ENCODE results near the gene NPTN. TPM values are rescaled to one million over a fixed set of nuclear protein-coding genes. Genes with fewer than 3 reads are reported as not detected.
A peak's percentile ranks its signal among the peaks of the same experiment; 100 is the strongest.
"Not testable (repeated sequence)": the region's sequence is repeated elsewhere in the genome, so short reads cannot be mapped to it uniquely, and the experiment has no call there.

Gene NPTN
- total RNA-seq, 1 experiment from 2014 or later: 100 TPM

DNA sequence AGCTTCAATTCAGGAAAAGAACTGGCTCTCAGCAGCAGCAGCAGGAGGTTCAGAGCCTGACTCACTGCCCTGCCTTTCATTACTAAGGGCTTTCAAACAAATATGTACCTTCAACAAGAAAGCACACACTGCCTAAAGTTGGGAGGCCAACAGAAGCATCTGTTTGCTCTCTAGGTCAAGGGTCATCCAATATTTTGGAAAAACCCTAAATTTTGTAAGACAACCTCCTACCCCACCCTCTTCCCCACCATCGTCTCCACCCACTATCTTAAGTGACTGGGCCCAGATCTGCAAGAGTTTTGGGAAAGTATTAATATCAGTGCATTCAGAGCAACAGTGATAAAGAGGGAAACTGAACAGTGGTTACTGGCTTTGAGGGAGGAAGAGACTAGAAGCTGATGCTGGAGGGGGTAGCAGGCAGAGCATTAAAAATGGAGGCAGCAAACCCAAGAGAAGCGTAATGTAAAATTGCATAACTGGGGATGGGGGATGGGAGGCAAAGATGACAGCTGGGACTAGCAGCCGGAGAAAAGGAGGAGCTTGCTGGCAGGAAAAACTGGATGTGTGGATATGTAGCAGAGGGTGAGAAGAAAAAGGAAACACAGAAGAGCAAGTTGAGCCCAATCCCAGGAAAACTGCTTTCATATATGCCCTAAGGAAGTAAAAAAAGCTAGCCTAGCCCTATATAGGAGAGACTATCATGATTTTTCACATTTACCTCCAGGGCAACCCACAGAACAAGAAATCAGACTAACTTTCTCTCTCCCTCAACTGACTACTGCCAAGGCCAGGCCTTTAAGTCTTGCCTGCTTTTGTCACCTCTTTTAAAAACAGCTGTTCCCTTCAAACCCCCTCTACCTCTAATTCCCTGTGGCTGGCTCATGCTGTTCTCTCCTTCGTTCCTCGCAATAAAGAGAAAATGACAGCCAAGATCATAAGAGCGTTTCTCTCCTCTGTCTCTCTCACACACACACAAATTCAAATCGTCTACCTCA lies 31.4 kb downstream of the NPTN start:
- peak; percentile 37 for DNase-seq (ENCODE audit: low read depth)

DNA sequence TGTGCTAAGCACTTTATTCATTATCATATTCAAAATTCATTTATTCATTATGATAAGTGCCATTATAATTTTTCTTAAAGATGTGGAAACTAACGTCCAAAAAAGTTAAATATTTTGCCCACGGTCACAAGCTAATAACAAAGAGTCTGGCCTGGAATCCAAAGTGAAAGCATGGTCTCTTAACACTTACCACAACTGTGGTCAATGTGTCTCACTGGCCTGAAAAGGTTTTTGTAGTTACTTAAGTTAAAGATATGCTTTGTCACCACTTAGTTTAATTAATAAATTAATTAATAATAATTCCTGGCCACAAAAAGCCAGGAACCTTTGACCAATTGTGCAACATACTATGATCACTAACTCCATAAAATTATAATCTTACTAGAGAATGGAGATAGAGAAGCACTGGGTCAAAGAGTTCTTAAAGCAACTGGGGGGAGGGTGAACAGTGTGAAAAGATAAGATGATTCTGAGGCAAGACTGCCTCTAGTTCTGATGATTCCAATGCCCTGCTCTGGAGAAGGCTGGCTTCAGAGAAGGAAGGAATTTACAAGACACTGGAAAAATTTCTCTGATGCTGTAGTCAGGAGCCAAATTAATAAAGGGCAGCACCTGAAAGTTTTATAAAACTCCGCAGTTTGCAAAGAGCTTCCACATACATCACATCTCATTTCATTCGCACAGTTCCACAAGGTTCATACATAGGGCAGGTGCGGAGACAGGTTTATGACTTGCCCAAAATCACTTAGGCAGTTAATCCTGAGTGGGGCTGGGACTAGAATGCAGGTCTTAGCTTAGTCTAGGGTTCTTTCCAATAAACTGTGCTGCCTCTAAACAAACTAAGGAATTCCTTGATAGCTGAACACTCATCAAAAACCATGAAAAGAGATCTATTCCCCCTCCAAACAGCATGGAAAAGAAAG lies 32.5 kb downstream of the NPTN start:
- no peak for DNase-seq (ENCODE audit: low read depth)

DNA sequence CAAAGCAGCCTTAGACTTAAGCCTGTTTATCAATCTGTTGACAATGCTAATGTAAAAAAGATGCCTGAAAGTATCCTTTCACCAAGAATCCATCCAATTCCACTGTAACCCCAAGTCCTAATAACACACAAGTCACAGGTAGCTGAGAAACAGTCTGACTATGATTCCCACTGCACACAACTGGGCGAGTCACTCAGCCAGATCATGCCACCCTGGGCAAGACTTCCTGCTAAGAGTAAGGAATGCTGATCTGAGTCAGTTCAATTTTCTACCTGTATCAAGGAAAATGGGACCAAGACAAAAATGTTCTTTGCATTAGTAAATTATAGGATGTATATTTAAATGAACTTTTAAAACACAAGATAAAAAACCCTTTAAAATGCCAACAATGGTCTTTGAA lies 33.3 kb downstream of the NPTN start:
- DNase-seq (ENCODE audit: low read depth): peak; percentile 69

DNA sequence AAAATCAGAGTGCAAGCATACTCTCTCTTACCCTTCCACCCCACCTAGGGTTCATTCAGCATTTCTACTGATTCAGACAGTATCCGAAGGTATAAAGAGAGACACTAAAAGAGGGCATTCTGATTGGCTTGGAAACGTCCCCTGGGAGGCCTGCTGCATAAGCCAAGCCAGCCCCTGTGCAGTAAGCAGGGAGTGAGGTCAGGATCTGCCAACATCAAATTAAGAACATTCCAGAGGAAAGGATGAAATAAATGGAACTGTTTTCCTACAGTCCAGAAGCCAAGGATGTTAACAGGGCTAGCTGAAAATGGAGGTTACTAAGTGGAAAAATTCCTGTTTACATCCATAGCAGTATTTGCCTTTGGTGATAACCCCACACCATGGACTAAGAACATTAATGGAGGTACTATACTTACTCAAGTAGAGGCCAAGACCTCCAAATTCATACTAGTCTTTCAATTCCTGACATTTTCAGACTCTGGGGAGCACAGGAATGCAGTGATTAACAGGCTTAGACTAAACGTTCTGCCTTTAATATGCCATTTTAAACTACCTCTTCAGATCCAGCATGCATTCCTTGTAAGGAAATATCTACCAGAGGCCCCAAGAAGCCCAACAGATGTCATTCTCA lies 34.5 kb downstream of the NPTN start:
- DNase-seq (ENCODE audit: low read depth): no peak

DNA sequence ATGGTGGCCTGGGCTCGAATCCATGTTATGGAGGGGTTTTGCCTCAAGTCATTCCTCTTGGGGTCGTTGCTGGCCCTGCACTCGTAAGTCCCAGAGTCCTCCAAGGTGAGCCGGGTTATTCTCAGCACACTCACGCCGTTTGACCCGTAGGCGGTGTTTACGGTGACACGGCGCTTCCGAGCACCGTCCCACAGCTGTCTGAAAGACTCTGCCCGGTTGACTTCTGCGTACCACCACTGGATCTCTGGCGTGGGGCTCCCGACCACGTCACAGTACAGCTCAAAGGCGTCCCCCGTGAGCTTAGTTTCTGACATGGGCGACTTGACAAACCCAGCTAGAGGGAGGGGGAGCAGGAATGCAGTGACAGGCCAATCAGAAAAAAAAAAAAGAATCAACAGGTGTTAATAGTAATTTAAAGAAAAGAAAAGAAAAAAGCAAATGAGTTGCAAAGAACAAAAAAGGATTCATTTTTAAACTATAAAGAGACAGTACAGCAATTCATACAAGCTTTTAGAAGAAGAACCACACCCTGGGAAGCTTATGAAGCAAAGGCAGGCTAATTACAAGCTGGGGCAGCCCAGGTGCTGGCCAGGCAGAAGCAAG lies 36.1 kb downstream of the NPTN start:
- no peak for DNase-seq (ENCODE audit: low read depth)

DNA sequence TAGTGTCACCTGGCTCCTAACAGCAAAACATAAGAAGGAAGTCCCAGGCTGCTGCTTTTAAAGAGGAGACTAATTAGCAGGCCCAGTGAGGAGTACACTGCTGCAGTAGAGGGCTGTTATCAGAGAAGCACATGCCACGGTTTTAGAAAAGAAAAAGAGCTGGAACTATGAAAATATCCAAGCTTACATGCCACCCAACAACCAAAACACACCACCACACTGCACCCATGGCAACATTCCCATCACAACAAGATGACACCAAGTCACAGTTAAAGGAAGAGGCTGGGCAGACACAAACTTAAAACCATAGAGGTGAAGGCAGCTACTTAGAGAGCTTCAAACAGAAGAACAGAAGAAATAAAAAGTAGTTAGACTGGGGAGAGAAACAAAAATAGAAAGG lies 37.0 kb downstream of the NPTN start:
- DNase-seq (ENCODE audit: low read depth): peak; percentile 27

DNA sequence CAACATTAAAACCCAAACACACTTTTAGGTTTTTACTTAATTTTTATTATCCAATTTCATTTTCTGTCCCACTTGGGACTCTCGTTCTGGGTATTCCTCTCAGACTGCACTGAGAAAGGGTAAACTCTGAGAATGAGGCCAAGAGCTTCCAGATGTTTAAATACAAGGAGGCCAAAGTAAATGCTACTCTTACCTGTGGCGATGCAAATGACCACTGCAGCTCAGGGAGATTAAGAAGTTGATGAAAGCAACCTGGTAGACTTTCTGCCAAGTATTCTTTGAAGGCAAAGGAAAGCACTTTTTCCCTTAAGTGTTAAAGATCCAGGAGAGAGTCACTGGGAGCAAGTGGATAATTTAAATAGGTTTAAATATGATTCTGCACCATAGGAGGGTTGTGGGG lies 39.1 kb downstream of the NPTN start:
- DNase-seq (ENCODE audit: low read depth): no peak

DNA sequence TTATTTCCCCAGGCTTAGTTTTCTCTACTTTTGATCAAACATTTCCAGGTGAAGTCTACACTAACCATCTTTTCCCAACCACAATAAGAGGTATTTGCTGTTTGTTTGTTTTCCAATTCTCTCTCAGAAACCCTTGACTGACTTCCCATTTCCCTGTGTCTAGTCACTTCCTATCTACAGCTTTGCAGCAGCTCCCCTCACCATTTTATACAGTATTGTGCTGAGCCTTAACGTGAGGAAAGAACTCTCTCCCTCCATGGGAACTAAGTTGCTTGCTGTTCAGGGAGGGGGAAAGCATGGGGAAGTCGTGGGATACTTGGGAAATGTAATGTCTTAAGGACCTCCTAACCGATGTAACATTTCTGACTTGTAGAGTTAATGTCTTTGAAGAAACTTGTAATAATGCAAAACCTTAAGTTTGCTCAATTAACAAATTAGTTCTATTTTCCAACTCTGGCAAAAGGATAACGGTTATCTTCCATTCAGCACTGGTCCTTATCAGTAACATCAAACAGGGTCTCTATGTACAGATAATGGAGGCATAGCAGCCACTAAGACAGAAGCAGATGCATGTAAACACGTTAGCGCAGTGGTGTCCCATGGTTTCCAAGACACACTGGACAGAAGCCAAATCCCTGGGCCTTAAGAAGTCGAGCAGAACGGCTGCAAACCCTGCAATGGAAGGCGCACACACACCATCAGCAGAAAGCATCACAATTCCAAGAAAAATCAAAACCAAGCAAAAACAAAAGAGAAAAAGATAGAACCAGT lies 39.7 kb downstream of the NPTN start:
- no peak for DNase-seq (ENCODE audit: low read depth)

DNA sequence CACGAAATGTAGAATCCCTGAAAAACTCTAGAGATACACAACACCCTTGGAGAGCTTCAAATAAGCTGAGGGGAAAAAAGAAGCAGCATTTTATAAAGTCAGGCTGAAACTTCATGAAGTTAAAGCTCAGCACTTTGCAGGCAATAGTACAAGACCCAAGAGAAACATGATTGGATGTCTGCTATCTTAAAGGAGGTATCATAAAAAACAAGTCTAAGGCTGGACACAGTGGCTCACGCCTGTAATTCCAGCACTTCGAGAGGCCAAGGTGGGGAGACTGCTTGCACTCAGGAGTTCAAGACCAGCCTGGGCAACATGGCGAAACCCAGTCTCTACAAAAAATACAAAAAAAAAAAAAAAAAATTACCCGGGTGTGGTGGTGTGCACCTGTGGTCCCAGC lies 42.9 kb downstream of the NPTN start:
- DNase-seq (ENCODE audit: low read depth): no peak

DNA sequence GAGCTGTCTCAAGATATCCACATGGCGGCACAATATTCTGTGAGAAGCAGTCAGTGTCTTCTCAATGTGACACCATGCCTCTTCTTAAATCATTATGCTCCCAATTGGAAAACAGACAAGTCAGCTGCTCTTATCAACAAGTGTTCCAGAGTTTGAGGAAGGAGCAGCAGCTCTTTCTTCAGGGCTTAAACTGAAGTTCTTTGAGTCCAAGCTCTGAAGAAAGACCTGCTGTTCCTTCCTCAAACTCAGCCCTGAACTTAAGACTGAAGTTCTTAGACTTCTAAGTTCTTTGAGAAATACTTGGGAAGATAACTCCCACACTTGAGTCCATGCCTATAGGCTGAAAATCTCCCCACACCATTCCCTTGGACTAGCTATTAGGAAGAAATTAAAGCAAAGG lies 43.4 kb downstream of the NPTN start:
- DNase-seq (ENCODE audit: low read depth): no peak

DNA sequence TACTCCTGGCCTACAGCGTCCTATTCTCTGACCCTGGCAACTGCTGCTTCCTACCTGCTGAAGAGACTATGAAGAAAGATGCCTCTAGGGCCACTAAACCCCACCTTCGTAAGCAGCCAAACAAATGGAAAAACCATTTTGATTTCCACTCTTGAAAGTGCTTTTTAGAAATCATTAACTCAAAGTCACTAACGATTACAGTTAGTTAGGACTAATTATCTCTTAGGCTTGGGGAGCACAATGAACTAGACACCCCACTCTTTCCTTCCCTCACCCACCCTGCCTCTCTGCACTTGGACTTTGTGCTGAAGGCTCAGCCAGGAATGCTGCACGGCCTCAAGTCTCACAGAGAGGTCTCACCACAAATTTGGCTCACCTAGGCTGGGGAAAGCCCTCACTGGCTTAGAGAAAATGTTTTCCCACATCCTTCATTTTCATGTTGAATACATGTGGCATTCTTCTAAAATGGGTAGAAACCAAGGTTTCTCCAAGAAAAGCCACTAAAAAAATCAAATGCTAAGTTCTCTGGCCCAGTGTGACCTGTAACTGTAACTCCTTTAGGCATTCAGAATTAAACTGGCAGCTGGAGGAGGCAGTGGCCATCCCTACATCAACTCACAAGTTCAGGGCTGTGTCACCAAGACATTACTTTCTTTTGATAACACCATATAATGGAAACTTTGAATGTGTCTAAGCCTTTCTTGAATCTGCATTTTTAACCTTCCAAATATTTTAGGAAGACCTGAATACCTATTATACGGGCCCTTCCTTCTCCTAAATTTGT lies 47.1 kb downstream of the NPTN start:
- DNase-seq (ENCODE audit: low read depth): no peak

DNA sequence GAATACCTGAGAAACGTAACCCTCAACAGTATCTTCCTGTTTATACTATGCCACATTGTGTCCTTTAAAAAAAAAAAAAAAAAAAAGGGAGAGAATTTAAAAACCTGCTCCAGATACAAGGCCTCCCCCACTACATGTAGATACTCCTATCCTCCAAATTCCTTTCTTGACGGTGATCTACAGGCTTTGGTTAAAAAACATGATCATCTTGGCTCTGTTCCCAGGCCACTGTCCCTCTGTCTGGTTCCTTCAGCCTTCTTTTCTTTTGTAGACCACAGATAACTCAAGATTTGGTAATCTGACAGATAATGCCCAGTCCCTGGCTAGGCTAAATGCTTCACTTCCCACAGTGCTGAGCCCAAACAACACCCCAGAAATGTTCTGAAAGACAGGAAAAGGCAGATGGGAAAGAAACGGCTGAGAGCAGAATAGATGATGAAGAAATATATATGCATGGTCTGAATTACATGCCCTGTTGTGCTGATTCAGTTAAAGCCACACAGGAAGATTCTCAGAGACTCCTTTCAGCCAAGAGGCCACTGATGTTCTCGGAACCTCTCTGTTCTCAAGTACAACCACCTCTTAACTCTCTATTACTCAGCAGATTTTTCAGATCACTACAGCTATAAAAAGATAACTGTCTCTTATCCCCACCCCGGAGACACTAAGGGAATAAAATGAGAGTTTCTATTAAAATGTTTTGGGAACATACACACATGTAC lies 48.3 kb downstream of the NPTN start:
- no peak for DNase-seq (ENCODE audit: low read depth)

DNA sequence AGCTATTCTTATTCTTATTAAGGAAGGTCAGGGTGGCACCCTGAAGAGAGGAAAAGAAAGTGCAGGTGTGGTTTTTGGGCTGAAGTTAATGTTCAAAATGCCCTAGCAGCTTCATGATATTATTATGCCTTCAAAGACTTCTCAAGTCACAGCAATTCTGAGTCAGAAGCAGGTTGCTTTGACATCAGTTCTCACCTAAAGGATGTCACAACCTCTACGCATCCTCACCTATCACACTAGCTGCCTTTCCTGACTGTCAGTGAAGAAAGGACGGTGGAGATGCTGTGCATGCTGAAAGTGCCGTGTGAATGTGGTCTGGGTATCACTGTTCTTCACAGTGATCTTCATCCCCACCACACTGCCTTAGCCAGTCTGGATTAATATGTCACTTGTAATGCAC lies 49.6 kb downstream of the NPTN start:
- no peak for DNase-seq (ENCODE audit: low read depth)

DNA sequence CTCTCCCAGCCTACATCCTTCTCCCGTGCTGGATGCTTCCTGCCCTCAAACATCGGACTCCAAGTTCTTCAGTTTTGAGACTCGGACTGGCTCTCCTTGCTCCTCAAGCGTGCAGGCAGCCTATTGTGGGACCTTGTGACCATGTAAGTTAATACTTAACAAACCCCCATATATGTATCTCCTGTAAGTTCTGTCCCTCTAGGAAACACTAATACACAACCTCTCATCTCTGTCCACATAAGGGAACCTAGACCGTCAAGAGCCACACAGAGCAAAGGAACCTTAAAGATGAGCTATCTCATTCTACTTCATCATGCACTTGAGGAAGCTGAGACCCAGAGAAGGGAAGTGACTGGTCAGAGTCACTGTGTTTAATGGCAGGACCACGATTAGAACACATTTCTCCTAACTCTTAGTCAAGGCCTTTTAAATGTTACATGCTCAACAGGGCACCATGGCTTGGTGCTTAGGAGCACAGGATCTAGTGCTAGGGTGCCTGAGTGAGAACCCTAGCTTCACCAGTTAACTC lies 50.3 kb downstream of the NPTN start:
- DNase-seq (ENCODE audit: low read depth): no peak

DNA sequence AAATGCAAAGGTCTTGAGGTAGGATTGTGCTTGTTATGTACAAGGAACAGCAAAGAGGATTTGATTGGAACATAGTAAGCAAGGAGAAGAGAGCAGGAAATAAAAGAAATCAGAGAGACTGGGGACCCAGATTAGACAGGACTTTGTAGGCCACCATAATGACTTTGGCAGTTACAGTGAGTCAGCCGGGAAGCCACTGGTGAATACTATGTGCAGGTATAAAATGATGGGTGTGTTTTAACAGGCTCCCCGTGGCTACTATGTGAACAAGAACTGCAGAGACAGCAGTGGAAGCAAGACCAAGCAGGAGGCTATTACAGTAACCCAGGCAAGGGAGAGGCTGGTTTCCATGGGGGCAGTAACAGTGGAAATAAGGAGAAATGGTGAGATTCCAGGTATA lies 55.2 kb downstream of the NPTN start:
- no peak for DNase-seq (ENCODE audit: low read depth)

DNA sequence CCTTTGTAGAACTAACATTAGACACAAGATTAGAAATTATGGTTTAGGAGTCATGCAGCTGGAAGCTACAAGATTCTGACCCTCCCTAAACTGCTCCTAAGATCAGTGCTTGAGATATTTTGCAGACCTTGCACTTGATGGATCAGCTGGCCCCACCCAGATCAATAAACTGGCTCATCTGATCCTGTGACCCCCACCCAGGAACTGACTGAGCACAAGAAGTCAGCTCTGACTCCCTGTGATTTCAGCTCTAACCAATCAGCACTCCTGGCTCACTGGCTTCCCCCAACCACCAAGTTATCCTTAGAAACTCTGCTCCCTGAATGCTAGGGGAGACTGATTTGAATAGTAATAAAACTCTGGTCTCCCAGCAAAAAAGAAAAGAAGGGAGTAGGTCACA lies 55.6 kb downstream of the NPTN start:
- DNase-seq (ENCODE audit: low read depth): not testable (repeated sequence)

DNA sequence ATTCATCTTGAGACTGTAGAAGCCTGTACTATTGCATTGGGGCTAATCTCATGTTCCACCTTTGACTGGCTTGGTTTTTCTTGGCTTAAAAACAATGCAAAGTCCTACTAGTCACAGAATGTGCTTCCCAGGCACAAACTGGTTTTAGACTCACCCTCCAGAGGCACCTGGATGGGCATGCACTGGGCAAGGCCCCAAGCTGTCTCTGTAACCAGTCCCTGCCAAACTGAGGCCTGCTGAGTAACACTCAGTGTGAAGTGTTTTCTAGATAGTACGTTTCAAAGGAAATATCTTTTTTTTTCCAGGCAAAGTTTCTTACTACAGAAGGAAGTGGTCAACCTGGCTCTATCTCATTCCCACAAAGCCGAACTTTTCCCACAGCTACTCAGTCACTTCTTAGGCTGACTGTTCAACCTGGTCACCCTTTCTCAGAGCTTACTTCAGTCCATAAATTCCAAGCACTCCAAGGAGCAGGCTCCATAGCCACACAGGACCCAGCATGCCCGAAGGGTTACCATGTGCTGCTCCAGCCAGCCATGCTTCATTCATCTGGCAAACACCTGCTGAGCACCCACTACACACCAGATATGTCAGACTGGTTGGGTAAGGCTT lies 57.4 kb downstream of the NPTN start:
- peak; percentile 19 for DNase-seq (ENCODE audit: low read depth)

DNA sequence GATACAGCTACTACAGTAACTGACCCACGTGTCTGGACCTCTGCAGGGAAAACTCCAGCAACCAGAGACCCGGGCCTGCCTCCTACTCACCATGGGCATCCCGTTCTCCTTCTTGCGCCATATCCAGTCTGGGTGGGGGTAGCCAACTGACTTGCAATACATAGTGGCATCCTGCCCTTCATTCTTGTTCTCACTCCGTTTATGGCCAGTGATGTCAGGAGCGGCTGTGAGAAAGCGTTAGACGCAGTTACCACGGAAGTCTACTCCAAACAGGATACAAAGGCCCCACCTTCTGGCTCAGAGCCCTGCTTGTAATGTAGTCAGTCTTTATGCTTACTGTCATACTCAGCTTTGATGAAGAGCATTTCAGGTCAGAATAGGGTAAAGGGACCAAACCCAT lies 59.6 kb downstream of the NPTN start:
- no peak for DNase-seq (ENCODE audit: low read depth)

DNA sequence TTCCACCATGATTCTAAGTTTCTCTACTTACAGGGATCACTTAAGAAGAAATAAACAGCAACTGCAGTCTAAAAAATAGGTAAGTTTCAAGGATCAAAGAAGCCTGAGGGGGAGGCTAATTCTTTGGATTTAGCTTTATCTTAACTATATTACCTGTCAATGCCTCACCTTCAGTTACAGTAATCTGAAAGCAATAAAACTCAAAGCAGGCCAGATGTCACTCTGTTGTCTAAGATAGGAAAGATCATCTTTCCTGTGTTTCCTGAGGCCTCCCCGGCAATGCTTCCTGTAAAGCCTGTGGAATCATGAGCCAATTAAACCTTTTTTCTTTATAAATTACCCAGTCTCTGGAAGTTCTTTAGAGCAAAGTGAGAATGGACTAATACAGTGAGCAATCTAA lies 60.2 kb downstream of the NPTN start:
- DNase-seq (ENCODE audit: low read depth): no peak
